Activated naive CD4-positive, alpha-beta T cell treated with anti-CD3 and anti-CD28 coated beads, Interleukin-2, amount 50 U/mL, for 24 hours (primary cell): ENCODE results near the gene SZRD1.

Experiments
- H3K27ac Mint-ChIP-seq: one replicate; pipeline ENCODE4 v1.8.0; 2021; ENCODE audit warnings: mild to moderate bottlenecking, mixed read lengths
- H3K27me3 Mint-ChIP-seq: one replicate; pipeline ENCODE4 v1.8.0; 2021; ENCODE audit warnings: mixed read lengths
- H3K36me3 Mint-ChIP-seq: one replicate; pipeline ENCODE4 v1.8.0; 2021; ENCODE audit warnings: mixed read lengths
- H3K4me1 Mint-ChIP-seq: one replicate; pipeline ENCODE4 v1.8.0; 2021; ENCODE audit warnings: mixed read lengths
- H3K4me3 Mint-ChIP-seq: one replicate; pipeline ENCODE4 v1.8.0; 2021; ENCODE audit warnings: mild to moderate bottlenecking, mixed read lengths
- H3K9me3 Mint-ChIP-seq: one replicate; pipeline ENCODE4 v1.8.0; 2021; ENCODE audit warnings: mixed read lengths

SZRD1 gene

DNA sequence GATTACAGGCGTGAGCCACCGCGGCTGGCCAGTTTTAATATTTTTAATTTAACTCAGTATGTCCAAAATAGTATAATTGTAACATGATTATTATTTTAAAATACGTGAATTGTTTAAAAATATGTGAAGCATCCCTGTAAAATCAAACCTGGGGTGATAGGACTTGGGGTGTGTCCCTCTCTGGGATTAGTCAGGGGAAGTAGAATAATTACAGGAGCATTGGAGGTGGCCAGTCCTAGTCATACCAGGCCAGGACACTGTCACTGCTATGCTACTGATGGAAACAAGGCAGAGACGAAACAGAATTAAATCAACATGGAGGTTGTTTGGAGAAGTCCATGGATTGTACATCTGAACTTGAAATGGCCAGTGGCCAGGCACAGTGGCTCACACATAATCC lies 16.8 kb downstream of the SZRD1 start:
- H3K4me1 Mint-ChIP-seq = peaks cover 71% of the 10 kb centered on the region
- H3K27ac Mint-ChIP-seq = peak overlapping the region; percentile 91
- peak overlapping the region; percentile 54 for H3K4me3 Mint-ChIP-seq
- H3K36me3 Mint-ChIP-seq = peaks cover 2% of the 10 kb centered on the region
- no peaks in the 10 kb centered on the region for H3K9me3 Mint-ChIP-seq
- H3K27me3 Mint-ChIP-seq = no peaks in the 10 kb centered on the region

GRCh38 chr1:16385659-16386453 lies 18.8 kb downstream of the SZRD1 start:
- Mint-ChIP-seq H3K27me3 (no peaks in the 10 kb centered on the region), H3K4me1 (peaks cover 73% of the 10 kb centered on the region), H3K9me3 (no peaks in the 10 kb centered on the region), H3K27ac (peak overlapping the region; percentile 90), H3K4me3 (peak overlapping the region; percentile 65), H3K36me3 (peaks cover 2% of the 10 kb centered on the region)

DNA sequence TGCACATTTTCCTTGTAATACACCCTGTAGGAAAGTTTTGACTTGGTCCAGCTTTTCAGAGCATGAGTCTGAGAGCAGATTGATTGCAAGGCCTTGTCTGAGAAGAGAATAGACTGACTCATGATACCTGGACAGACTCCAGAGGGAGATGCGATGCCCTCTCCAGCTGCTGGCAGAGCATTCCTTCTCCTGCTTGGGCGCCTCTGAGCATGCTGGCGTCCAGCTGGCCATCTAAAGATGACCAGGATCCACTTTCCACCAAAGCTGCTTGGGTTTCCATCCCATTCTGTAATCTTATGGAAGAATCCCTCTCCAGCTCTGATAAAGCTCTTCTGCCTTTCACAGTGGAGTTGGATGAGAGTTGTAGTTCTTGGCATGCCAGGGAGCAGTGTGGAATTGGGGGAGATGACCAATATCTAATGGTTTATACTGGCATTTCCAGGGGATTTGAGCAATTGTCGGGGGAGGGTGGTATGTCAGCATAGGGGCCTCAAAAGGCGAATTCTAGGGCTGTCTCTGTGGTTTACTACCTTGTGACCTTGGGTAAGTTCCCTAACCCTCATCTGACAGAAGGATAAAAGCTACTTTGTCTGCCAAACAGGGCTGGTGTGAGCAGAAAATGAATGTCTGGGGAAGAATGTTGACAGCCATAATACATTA lies 19.5 kb downstream of the SZRD1 start:
- no peaks in the 10 kb centered on the region for H3K9me3 Mint-ChIP-seq
- peaks cover 79% of the 10 kb centered on the region for H3K4me1 Mint-ChIP-seq
- H3K4me3 Mint-ChIP-seq = peak overlapping the region; percentile 65
- peak overlapping the region; percentile 61 for H3K27ac Mint-ChIP-seq
- H3K36me3 Mint-ChIP-seq = peaks cover 2% of the 10 kb centered on the region
- no peaks in the 10 kb centered on the region for H3K27me3 Mint-ChIP-seq

DNA sequence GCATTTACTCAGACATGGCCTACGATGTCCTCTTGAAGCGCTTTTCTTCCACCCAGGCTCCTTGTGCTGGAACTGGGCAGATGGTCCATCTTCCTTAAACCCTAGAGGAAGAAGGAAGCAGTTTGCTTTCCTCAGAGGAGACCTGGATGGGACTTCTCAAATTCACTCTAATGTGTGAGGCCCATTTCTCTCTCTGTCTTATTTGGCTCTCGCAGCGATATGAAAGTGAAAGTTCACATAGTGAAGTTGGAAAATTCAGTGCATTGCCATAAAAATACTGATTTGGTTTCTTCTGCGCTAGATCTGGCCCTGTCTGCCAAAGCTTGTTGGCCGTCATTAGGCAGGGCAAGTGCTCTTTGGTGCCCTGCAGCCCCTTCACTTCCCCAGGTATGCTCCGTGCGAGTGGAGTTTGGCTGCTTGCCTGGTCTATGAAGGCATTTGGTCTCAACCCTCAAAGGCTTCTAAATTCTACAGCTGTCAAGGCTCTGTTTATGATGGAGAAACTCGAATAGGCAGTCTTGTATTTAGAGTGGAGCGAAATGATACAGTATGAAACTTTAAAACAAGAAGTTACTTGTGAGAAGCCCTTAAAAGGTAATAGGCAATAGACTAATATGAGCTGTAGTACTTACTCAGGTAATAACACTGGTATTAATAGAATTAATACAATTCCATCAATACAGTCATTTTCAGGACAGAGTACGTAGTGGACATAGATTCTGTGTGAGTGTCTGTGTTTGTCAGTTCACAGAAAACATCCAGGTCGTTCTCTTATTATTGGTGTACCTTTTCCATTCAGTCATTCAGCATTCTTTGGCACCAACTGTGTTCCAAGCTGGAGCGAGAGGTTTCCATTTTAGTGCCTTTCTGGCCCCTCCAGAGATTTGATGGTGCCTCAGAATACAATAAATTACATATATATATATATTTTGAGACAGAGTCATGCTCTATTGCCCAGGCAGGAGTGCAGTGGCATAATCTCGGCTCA lies 20.5 kb downstream of the SZRD1 start:
- H3K27me3 Mint-ChIP-seq = no peaks in the 10 kb centered on the region
- peaks cover 83% of the 10 kb centered on the region for H3K4me1 Mint-ChIP-seq
- peak overlapping the region; percentile 85 for H3K4me3 Mint-ChIP-seq
- H3K36me3 Mint-ChIP-seq = peaks cover 2% of the 10 kb centered on the region
- H3K27ac Mint-ChIP-seq = peak overlapping the region; percentile 59
- H3K9me3 Mint-ChIP-seq = no peaks in the 10 kb centered on the region

GRCh38 chr1:16391411-16391810 lies 24.4 kb downstream of the SZRD1 start:
- Mint-ChIP-seq H3K27me3 (no peaks in the 10 kb centered on the region), H3K9me3 (no peaks in the 10 kb centered on the region), H3K36me3 (no peaks in the 10 kb centered on the region), H3K4me1 (peaks cover 70% of the 10 kb centered on the region), H3K27ac (peak overlapping the region; percentile 73), H3K4me3 (no peak overlapping the region)

DNA sequence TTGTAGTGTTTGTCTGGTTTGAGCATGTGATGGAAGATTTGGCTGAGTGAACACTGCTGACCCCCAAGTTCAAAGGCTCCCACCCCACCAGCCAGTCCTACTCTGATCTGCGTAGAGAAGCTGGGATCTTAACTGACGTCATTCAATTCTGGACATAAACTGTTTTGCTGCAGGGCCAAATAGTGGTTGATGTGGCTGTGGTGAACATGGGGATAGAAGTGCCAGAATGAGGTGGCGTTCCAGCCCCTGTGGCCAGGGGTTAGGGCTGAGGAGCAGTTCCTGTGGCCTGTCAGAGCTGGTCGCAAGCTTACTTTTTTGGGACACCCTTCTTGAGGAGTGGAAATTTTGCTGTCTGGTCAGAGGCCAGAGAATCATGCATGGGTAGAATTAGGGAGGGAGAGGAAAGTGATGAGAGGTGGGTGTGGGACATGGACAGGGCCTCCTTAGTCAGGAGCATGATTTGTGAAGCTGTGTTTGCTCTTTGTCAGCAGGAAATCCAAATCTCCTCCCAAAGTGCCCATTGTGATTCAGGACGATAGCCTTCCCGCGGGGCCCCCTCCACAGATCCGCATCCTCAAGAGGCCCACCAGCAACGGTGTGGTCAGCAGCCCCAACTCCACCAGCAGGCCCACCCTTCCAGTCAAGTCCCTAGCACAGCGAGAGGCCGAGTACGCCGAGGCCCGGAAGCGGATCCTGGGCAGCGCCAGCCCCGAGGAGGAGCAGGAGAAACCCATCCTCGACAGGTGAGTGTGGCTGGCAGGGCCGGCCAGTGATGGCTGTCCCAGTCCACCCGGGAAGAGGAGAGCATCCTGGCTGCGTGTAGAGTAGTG lies 25.9 kb downstream of the SZRD1 start:
- Mint-ChIP-seq H3K27me3 (no peaks in the 10 kb centered on the region), H3K36me3 (no peaks in the 10 kb centered on the region), H3K4me3 (no peak overlapping the region), H3K9me3 (no peaks in the 10 kb centered on the region), H3K4me1 (peaks cover 57% of the 10 kb centered on the region), H3K27ac (peak overlapping the region; percentile 85)

GRCh38 chr1:16393570-16394521 lies 26.8 kb downstream of the SZRD1 start:
- Mint-ChIP-seq H3K27me3 (no peaks in the 10 kb centered on the region), H3K4me3 (no peak overlapping the region), H3K9me3 (no peaks in the 10 kb centered on the region), H3K27ac (peak overlapping the region; percentile 79), H3K36me3 (no peaks in the 10 kb centered on the region), H3K4me1 (peaks cover 50% of the 10 kb centered on the region)

DNA sequence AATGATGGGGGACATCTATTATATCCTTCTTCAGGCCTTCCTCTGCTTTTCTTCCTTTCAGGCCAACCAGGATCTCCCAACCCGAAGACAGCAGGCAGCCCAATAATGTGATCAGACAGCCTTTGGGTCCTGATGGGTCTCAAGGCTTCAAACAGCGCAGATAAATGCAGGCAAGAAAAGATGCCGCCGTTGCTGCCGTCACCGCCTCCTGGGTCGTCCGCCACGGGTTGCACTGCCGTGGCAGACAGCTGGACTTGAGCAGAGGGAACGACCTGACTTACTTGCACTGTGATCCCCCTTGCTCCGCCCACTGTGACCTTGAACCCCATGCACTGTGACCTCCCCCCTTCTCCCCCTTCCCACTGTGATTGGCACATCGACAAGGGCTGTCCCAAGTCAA lies 27.9 kb downstream of the SZRD1 start:
- Mint-ChIP-seq H3K4me3 (no peak overlapping the region), H3K9me3 (no peaks in the 10 kb centered on the region), H3K36me3 (no peaks in the 10 kb centered on the region), H3K4me1 (peaks cover 44% of the 10 kb centered on the region), H3K27me3 (no peaks in the 10 kb centered on the region), H3K27ac (no peak overlapping the region)

- peaks cover 27% of the 10 kb centered on the region for H3K4me1 Mint-ChIP-seq
- H3K27me3 Mint-ChIP-seq = no peaks in the 10 kb centered on the region
- H3K36me3 Mint-ChIP-seq = no peaks in the 10 kb centered on the region
- H3K4me3 Mint-ChIP-seq = no peak overlapping the region
- no peaks in the 10 kb centered on the region for H3K9me3 Mint-ChIP-seq
- H3K27ac Mint-ChIP-seq = peak overlapping the region; percentile 17
These were observed 29.5 kb downstream of the SZRD1 start for GRCh38 chr1:16396591-16396990.

DNA sequence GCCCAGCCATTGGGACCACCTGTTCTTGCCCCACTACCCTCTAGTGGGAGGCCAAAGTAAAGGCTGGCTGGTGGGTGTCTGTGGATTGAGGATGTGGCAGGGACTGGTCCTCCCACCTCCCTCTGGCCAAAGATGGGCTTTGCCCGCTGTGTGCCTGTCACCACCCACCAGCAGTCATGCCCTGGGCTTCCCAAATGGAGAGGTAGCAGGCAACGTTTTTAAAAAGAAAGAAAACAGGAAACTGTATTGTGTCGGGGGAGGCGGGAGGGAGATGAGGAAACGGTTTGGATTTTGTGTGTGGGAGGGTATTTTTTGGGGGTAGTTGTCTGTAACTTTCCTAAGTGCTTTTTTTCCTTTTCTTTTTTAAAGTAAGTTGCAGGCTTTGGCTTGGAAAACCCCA lies 30.1 kb downstream of the SZRD1 start:
- H3K4me1 Mint-ChIP-seq = peaks cover 22% of the 10 kb centered on the region
- H3K36me3 Mint-ChIP-seq = no peaks in the 10 kb centered on the region
- no peaks in the 10 kb centered on the region for H3K9me3 Mint-ChIP-seq
- no peak overlapping the region for H3K4me3 Mint-ChIP-seq
- no peaks in the 10 kb centered on the region for H3K27me3 Mint-ChIP-seq
- H3K27ac Mint-ChIP-seq = no peak overlapping the region

DNA sequence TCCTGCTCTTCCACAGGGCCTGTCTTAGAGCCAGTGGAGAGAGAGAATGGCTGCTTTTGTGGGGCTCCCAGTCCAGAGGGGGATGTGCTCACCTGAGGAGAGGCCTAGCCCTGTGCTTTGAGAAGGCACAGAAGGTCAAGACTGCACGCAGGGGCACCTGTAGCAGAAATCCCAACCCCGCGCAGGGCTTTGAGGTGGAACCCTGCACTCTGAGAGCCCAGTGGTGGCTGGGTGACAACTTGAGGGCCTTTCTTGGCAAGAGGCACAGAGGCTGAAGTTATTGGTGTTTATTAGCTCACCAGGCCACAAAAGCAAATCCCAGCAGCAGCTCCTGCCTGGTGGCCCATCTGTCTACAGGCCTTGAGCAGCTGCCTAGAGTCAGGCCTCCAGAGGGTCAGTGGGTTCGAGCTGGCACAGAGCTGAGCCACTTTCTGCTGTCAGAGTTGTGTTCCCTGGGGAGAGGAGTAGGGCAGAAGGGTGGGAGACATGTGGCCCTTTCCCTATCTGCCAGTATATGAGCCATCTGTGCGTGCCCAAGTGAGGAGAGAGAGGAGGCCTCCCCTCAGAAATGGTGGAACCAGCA lies 31.4 kb downstream of the SZRD1 start:
- no peaks in the 10 kb centered on the region for H3K27me3 Mint-ChIP-seq
- H3K27ac Mint-ChIP-seq = no peak overlapping the region

GRCh38 chr1:16402742-16403141 lies 35.7 kb downstream of the SZRD1 start:
- Mint-ChIP-seq H3K9me3 (no peaks in the 10 kb centered on the region), H3K27ac (peak overlapping the region; percentile 47), H3K27me3 (no peaks in the 10 kb centered on the region), H3K4me3 (no peak overlapping the region), H3K36me3 (no peaks in the 10 kb centered on the region), H3K4me1 (no peaks in the 10 kb centered on the region)

More for the DNA sequence above, 31.4 kb downstream of the SZRD1 start:
- Mint-ChIP-seq H3K9me3 (no peaks in the 10 kb centered on the region), H3K36me3 (no peaks in the 10 kb centered on the region), H3K4me1 (peaks cover 9% of the 10 kb centered on the region), H3K4me3 (no peak overlapping the region)

- no peaks in the 10 kb centered on the region for H3K4me1 Mint-ChIP-seq
- H3K36me3 Mint-ChIP-seq = no peaks in the 10 kb centered on the region
- H3K9me3 Mint-ChIP-seq = no peaks in the 10 kb centered on the region
- H3K27ac Mint-ChIP-seq = no peak overlapping the region
- H3K27me3 Mint-ChIP-seq = no peaks in the 10 kb centered on the region
- H3K4me3 Mint-ChIP-seq = no peak overlapping the region
These were observed 38.4 kb downstream of the SZRD1 start for GRCh38 chr1:16405441-16405840.

DNA sequence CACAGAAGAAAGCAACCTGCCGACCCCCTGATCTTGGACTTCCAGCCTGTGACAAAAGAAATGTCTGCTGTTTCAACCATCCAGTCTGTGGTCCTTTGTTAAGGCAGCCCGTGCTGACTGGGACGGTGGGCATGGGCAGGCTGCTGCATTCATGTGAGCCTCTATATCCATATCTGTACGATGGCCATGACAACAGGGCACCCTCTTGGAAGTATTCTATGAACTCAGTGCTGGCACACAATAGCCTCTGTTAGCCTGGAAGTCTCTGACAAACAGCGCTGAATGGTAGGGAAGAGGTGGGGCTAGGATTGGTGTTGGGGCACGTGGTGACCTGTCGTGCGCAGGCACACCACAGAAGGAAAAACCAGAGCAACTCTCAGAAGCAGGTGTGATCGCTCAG lies 39.8 kb downstream of the SZRD1 start:
- Mint-ChIP-seq H3K27ac (no peak overlapping the region), H3K4me3 (no peak overlapping the region), H3K36me3 (no peaks in the 10 kb centered on the region), H3K4me1 (no peaks in the 10 kb centered on the region), H3K27me3 (no peaks in the 10 kb centered on the region), H3K9me3 (no peaks in the 10 kb centered on the region)
